Keratinocyte (primary cell): ENCODE data around the gene KCNN1. TPM values are rescaled to one million over a fixed set of nuclear protein-coding genes. Genes with fewer than 3 reads are reported as not detected.

Source experiments
- DNase-seq: peaks from one replicate; pipeline ENCODE4 v3.0.0-alpha.2; 2011; ENCODE audit warnings: low read depth, missing footprints, low spot score
- FAIRE-seq: peaks from 2 replicates; lab custom pipeline; 2011; peaks lifted over from hg19 to GRCh38; lab: Jason Lieb, UNC
- H2AFZ ChIP-seq: 2 replicates; pipeline ENCODE4 v1.6.0; 2012; ENCODE audit warnings: low read length, control low read depth, inconsistent platforms; ENCODE audit not compliant: control insufficient read depth
- H3K27ac ChIP-seq: 2 replicates; pipeline ENCODE4 v1.5.1; 2011; ENCODE audit warnings: low read length; ENCODE audit not compliant: control insufficient read depth, insufficient read depth
- H3K27me3 ChIP-seq: 3 replicates; pipeline ENCODE4 v1.6.0; 2011; ENCODE audit warnings: low read length; ENCODE audit not compliant: control insufficient read depth, insufficient read depth; ENCODE audit errors: extremely low read depth
- H3K36me3 ChIP-seq, 2 experiments: 2 replicates in 1 of 2; 3 replicates in 1 of 2; pipeline ENCODE4 v1.5.1; 2011; ENCODE audit warnings: low read length in 2 of 2, mild to moderate bottlenecking in 1 of 2; ENCODE audit not compliant: control insufficient read depth in 2 of 2, insufficient read depth in 2 of 2; ENCODE audit errors: extremely low read depth in 1 of 2
- H3K4me1 ChIP-seq: 3 replicates; pipeline ENCODE4 v1.5.1; 2011; ENCODE audit warnings: low read length; ENCODE audit not compliant: control insufficient read depth, insufficient read depth; ENCODE audit errors: extremely low read depth
- H3K4me2 ChIP-seq: 3 replicates; pipeline ENCODE4 v1.6.0; 2011; ENCODE audit warnings: low read depth, low read length; ENCODE audit not compliant: control insufficient read depth, insufficient read depth; ENCODE audit errors: extremely low read depth
- H3K4me3 ChIP-seq, 3 experiments: fragments of 200-600 bp in 1 of 3; sonication (generic) in 1 of 3; 2 replicates in 2 of 3; 3 replicates in 1 of 3; pipeline ENCODE4 v1.5.1; 2011 to 2016; ENCODE audit warnings: low read length in 3 of 3, mild to moderate bottlenecking in 3 of 3, control low read depth in 2 of 3, inconsistent platforms in 1 of 3, low read depth in 1 of 3, mixed read lengths in 1 of 3, mixed run types in 1 of 3, moderate library complexity in 1 of 3; ENCODE audit not compliant: control insufficient read depth in 2 of 3, insufficient read depth in 2 of 3; ENCODE audit errors: extremely low read depth in 1 of 3
- H3K79me2 ChIP-seq: 2 replicates; pipeline ENCODE4 v1.6.0; 2012; ENCODE audit warnings: low read length; ENCODE audit not compliant: control insufficient read depth, insufficient read depth
- H3K9ac ChIP-seq: 3 replicates; pipeline ENCODE4 v1.6.0; 2011; ENCODE audit warnings: low read length; ENCODE audit not compliant: control insufficient read depth, insufficient read depth; ENCODE audit errors: extremely low read depth
- H3K9me1 ChIP-seq: 3 replicates; pipeline ENCODE4 v1.6.0; 2011; ENCODE audit warnings: low read length; ENCODE audit not compliant: control insufficient read depth, insufficient read depth; ENCODE audit errors: extremely low read depth
- H3K9me3 ChIP-seq: 2 replicates; pipeline ENCODE4 v1.5.1; 2012; ENCODE audit warnings: low read depth, low read length; ENCODE audit not compliant: control insufficient read depth
- H4K20me1 ChIP-seq: 3 replicates; pipeline ENCODE4 v1.6.0; 2011; ENCODE audit warnings: low read length; ENCODE audit not compliant: control insufficient read depth, insufficient read depth; ENCODE audit errors: extremely low read depth
- CTCF ChIP-seq, 3 experiments: IDR thresholded peaks in 1 of 3; conservative IDR thresholded peaks in 1 of 3; optimal IDR thresholded peaks in 1 of 3; 2 replicates in 2 of 3; 3 replicates in 1 of 3; pipeline versions ENCODE3 to v1.5.1; 2011; ENCODE audit warnings: low read length in 3 of 3, mild to moderate bottlenecking in 3 of 3, moderate library complexity in 2 of 3, control low read depth in 1 of 3, inconsistent platforms in 1 of 3; ENCODE audit not compliant: insufficient read depth in 2 of 3; ENCODE audit errors: extremely low read depth in 1 of 3
- EZH2 ChIP-seq: IDR thresholded peaks from one replicate; pipeline ENCODE4 v1.6.1; 2012; ENCODE audit warnings: inconsistent platforms, mild to moderate bottlenecking, low read length, moderate library complexity
- dilution Hi-C: fragments of 300-500 bp; cut with MboI; formaldehyde crosslinking; loops from one replicate; pipeline ENCODE4 v1.7.0; 2020; ENCODE audit warnings: low sequenced_read_pairs; ENCODE audit not compliant: extremely low pct_ligation_motif_present
- polyA plus RNA-seq, 5 experiments: library from polyadenylated mRNA; depleted of rRNA in 3 of 5; stranded (reverse) in 3 of 5; stranded (forward) in 1 of 5; unstranded in 1 of 5; fragments of >200 nt; gene quantifications; 1 replicate in 1 of 5; 2 replicates in 3 of 5; 3 replicates in 1 of 5; pipeline versions ENCODE4 v1.2.1 to v1.2.3, GENCODE V29; 2011 to 2012; ENCODE audit warnings: missing spikeins in 2 of 5, low read depth in 1 of 5, low replicate concordance in 1 of 5

KCNN1 gene
- polyA plus RNA-seq, 1 donor (not counting 4 experiments of a cell fraction or from before 2014, with no cell fraction given), result not detected

GRCh38 chr19:17997969-17998826 lies 31.3 kb downstream of the KCNN1 start:
- Histone ChIP-seq H3K9me1 (no peaks in the 10 kb centered on the region), H3K27me3 (no peaks in the 10 kb centered on the region), H3K9ac (no peak overlapping the region), H3K4me3 (no peak overlapping the region), H3K4me1 (peaks cover 15% of the 10 kb centered on the region), H3K27ac (no peak overlapping the region), H3K4me2 (no peak overlapping the region), H3K9me3 (no peaks in the 10 kb centered on the region), H2AFZ (no peak overlapping the region), H3K79me2 (peaks cover 6% of the 10 kb centered on the region), H4K20me1 (no peaks in the 10 kb centered on the region), H3K36me3 (no peaks in the 10 kb centered on the region)
- dilution Hi-C loops, result no loop called here
- FAIRE-seq (no peak), DNase-seq (no peak)
- peak; percentile 12 to 25 (median 20) for TF ChIP-seq CTCF (optimal IDR thresholded peaks at IDR 0.05 in 1 of 3, IDR thresholded peaks at IDR 0.05 in 1 of 3, conservative IDR thresholded peaks at IDR 0.05 in 1 of 3; ENCODE audit: extremely low read depth in 1 of 3, insufficient read depth in 2 of 3, low read length in 3 of 3)
- no peak for TF ChIP-seq EZH2

DNA sequence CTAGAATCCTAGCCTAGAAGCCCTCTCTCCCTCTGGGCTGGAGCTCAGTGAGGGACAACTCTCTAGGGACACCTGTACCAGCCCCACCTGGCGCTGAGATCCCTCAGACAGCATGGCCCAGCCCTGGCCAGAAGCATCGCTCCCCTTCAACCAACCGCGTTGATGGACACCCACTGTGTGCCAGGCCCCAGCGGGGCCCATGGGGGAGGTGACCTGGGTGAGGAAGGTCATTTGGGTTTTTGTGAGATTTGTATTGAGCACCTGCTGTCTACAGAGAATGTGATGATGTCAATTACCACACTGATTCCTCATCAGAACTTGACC lies 31.9 kb downstream of the KCNN1 start:
- H2AFZ ChIP-seq, result no peak overlapping the region
- no peak overlapping the region for H3K4me2 ChIP-seq
- H3K9me1 ChIP-seq, result no peaks in the 10 kb centered on the region
- no peaks in the 10 kb centered on the region for H4K20me1 ChIP-seq
- no peak overlapping the region for H3K4me3 ChIP-seq
- H3K4me1 ChIP-seq, result peaks cover 15% of the 10 kb centered on the region
- H3K36me3 ChIP-seq, result no peaks in the 10 kb centered on the region
- H3K9me3 ChIP-seq, result no peaks in the 10 kb centered on the region
- FAIRE-seq (no peak), DNase-seq (no peak)
- dilution Hi-C loops, result no loop called here
- H3K79me2 ChIP-seq, result peaks cover 6% of the 10 kb centered on the region
- H3K27me3 ChIP-seq, result no peaks in the 10 kb centered on the region
- H3K27ac ChIP-seq, result no peak overlapping the region
- no peak overlapping the region for H3K9ac ChIP-seq
- no peak for TF ChIP-seq EZH2
- no peak for TF ChIP-seq CTCF (optimal IDR thresholded peaks at IDR 0.05 in 1 of 3, IDR thresholded peaks at IDR 0.05 in 1 of 3, conservative IDR thresholded peaks at IDR 0.05 in 1 of 3; ENCODE audit: extremely low read depth in 1 of 3, insufficient read depth in 2 of 3, low read length in 3 of 3)
